ENCODE measurements around the gene TFRC.
"Not testable (repeated sequence)": the region's sequence is repeated elsewhere in the genome, so short reads cannot be mapped to it uniquely, and the experiment has no call there.

TFRC gene

GRCh38 chr3:196047391-196048030, 34.4 kb downstream of the TFRC start:
- DNase-seq, result no peak

GRCh38 chr3:196044513-196044912, 37.4 kb downstream of the TFRC start:
- no peak for DNase-seq

- no peak for DNase-seq
Measured at GRCh38 chr3:196042673-196043072, 39.2 kb downstream of the TFRC start.

- DNase-seq, result no peak
Measured at GRCh38 chr3:196039359-196039758, 42.5 kb downstream of the TFRC start.

- not testable (repeated sequence) for DNase-seq
Measured at GRCh38 chr3:196026059-196026458, 55.8 kb downstream of the TFRC start.

GRCh38 chr3:196024968-196025367, 56.9 kb downstream of the TFRC start:
- no peak for DNase-seq

GRCh38 chr3:196023947-196024346, 57.9 kb downstream of the TFRC start:
- DNase-seq, result no peak

GRCh38 chr3:196022499-196022878, 59.4 kb downstream of the TFRC start:
- DNase-seq, result not testable (repeated sequence)

GRCh38 chr3:196020373-196020772, 61.5 kb downstream of the TFRC start:
- DNase-seq, result no peak

- not testable (repeated sequence) for DNase-seq
Measured at GRCh38 chr3:196019576-196019975, 62.3 kb downstream of the TFRC start.

GRCh38 chr3:196018159-196018558, 63.7 kb downstream of the TFRC start:
- not testable (repeated sequence) for DNase-seq

GRCh38 chr3:196016485-196016884, 65.4 kb downstream of the TFRC start:
- no peak for DNase-seq

GRCh38 chr3:196016059-196016458, 65.8 kb downstream of the TFRC start:
- no peak for DNase-seq

- no peak for DNase-seq
Measured at GRCh38 chr3:196013587-196014487, 68.1 kb downstream of the TFRC start.

- DNase-seq, result no peak
Measured at GRCh38 chr3:196012941-196013476, 68.9 kb downstream of the TFRC start.

- DNase-seq, result no peak
Measured at GRCh38 chr3:196012481-196012880, 69.4 kb downstream of the TFRC start.

GRCh38 chr3:196009456-196009855, 72.4 kb downstream of the TFRC start:
- no peak for DNase-seq

- no peak for DNase-seq
Measured at GRCh38 chr3:196008929-196009328, 73.0 kb downstream of the TFRC start.

- DNase-seq, result no peak
Measured at GRCh38 chr3:196008387-196008786, 73.5 kb downstream of the TFRC start.

GRCh38 chr3:196007744-196008335, 74.0 kb downstream of the TFRC start:
- DNase-seq, result no peak

- not testable (repeated sequence) for DNase-seq
Measured at GRCh38 chr3:196005338-196005737, 76.6 kb downstream of the TFRC start.

GRCh38 chr3:196004359-196005052, 77.4 kb downstream of the TFRC start:
- DNase-seq, result not testable (repeated sequence)

- DNase-seq, result no peak
Measured at GRCh38 chr3:196003611-196004010, 78.3 kb downstream of the TFRC start.

Data from CD4-positive, alpha-beta T cell treated with Interleukin-17A for 1 hour (primary cell).